SK-N-SH treated with all-trans-retinoic acid at 6 μM for 48 hours (cell line): ENCODE measurements around the gene ZCCHC17.

Experiments used
- ARNTL ChIP-seq: fragments of 450-650 bp; formaldehyde crosslinking; IDR thresholded peaks from 2 replicates; pipeline ENCODE4 v1.5.0; 2020; ENCODE audit warnings: low read depth, mild to moderate bottlenecking, moderate library complexity, borderline replicate concordance
- BACH2 ChIP-seq: fragments of 250-450 bp; sonication (Bioruptor Pico); IDR thresholded peaks from 2 replicates; pipeline ENCODE4 v1.9.0; 2021; ENCODE audit warnings: mild to moderate bottlenecking, borderline replicate concordance
- CREB5 ChIP-seq: fragments of 250-450 bp; sonication (Bioruptor Pico); IDR thresholded peaks from 2 replicates; pipeline ENCODE4 v1.5.1; 2020; ENCODE audit warnings: low read depth, mild to moderate bottlenecking, moderate library complexity
- CSRNP3 ChIP-seq: fragments of 250-450 bp; sonication (Bioruptor Pico); IDR thresholded peaks from 2 replicates; pipeline ENCODE4 v1.5.1; 2021; ENCODE audit warnings: mild to moderate bottlenecking, moderate library complexity
- GLIS3 ChIP-seq: fragments of 250-450 bp; sonication (Bioruptor Pico); IDR thresholded peaks from 2 replicates; pipeline ENCODE4 v1.5.0; 2020; ENCODE audit warnings: mild to moderate bottlenecking, moderate library complexity
- PATZ1 ChIP-seq: fragments of 250-450 bp; sonication (Bioruptor Pico); IDR thresholded peaks from 2 replicates; pipeline ENCODE4 v1.8.0; 2020; ENCODE audit warnings: mild to moderate bottlenecking, moderate library complexity, borderline replicate concordance
- POU6F1 ChIP-seq: fragments of 250-450 bp; sonication (Bioruptor Pico); IDR thresholded peaks from 2 replicates; pipeline ENCODE4 v1.8.0; 2021; ENCODE audit warnings: low read depth, mild to moderate bottlenecking, moderate library complexity, borderline replicate concordance
- PPARA ChIP-seq: fragments of 250-450 bp; sonication (Bioruptor Pico); IDR thresholded peaks from 2 replicates; pipeline ENCODE4 v1.5.0; 2020; ENCODE audit warnings: mild to moderate bottlenecking, borderline replicate concordance
- RARB ChIP-seq: fragments of 250-450 bp; sonication (Bioruptor Pico); IDR thresholded peaks from 2 replicates; pipeline ENCODE4 v1.8.0; 2021; ENCODE audit warnings: mild to moderate bottlenecking, moderate library complexity
- SNAI2 ChIP-seq: fragments of 250-450 bp; sonication (Bioruptor Pico); IDR thresholded peaks from 2 replicates; pipeline ENCODE4 v1.5.0; 2020; ENCODE audit warnings: mild to moderate bottlenecking, moderate library complexity
- TSHZ2 ChIP-seq: fragments of 250-450 bp; sonication (Bioruptor Pico); IDR thresholded peaks from 2 replicates; pipeline ENCODE4 v1.5.0; 2020; ENCODE audit warnings: mild to moderate bottlenecking, moderate library complexity

DNA sequence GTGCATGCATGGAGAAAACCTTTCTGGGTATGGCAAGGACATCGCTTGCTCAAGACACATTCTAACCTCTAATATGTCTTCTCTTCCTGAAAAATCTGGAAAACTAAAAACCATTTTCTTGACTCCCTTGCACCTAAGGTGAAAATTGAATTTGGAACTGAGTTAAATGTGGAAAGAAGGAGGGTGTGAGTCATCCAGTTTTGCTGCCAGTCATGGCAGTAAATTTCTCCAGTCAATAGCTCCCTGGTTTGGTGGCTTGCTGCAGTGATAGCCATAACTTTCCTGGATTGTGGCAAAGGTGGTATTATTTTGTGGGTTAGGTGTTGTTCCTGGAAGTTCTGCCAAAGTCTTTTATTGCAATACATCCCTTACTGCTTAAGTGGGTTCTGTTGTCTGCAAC, 2.5 kb downstream of the ZCCHC17 start:
- TF ChIP-seq PATZ1 (CRISPR knock-in tag) (no peak), ARNTL (CRISPR knock-in tag) (no peak), BACH2 (CRISPR knock-in tag) (no peak), CSRNP3 (CRISPR knock-in tag) (no peak), CREB5 (CRISPR knock-in tag) (no peak), TSHZ2 (CRISPR knock-in tag) (no peak), RARB (CRISPR knock-in tag) (no peak), POU6F1 (CRISPR knock-in tag) (no peak), PPARA (CRISPR knock-in tag) (no peak), SNAI2 (CRISPR knock-in tag) (no peak), GLIS3 (CRISPR knock-in tag) (no peak)
